Suprapubic skin (tissue), 4 donors: ENCODE results near the gene FMNL2. TPM values are rescaled to one million over a fixed set of nuclear protein-coding genes. Genes with fewer than 3 reads are reported as not detected.

Experiments used
- DNase-seq, 2 donors: peaks; one replicate each; pipeline ENCODE4 v3.0.0-alpha.2; 2019; ENCODE audit warnings: low spot score in 2 of 2
- H3K27ac ChIP-seq: fragments of 200-600 bp; sonication (generic); one replicate; pipeline ENCODE4 v1.5.1; 2019
- H3K27me3 ChIP-seq: fragments of 200-600 bp; sonication (generic); one replicate; pipeline ENCODE4 v1.5.1; 2019
- H3K36me3 ChIP-seq: fragments of 200-600 bp; sonication (generic); one replicate; pipeline ENCODE4 v1.5.1; 2019
- H3K4me1 ChIP-seq: fragments of 200-600 bp; sonication (generic); one replicate; pipeline ENCODE4 v1.5.1; 2019
- H3K4me3 ChIP-seq: fragments of 200-600 bp; sonication (generic); one replicate; pipeline ENCODE4 v1.5.1; 2019; ENCODE audit warnings: mild to moderate bottlenecking
- H3K9me3 ChIP-seq: fragments of 200-600 bp; sonication (generic); one replicate; pipeline ENCODE4 v1.5.1; 2019
- CTCF ChIP-seq, 2 donors: fragments of 200-600 bp in 1 of 2; fragments of 450-650 bp in 1 of 2; sonication (generic) in 1 of 2; IDR thresholded peaks; one replicate each; pipeline ENCODE4 v1.5.1; 2016 to 2019; ENCODE audit warnings: antibody characterized with exemption in 2 of 2, mild to moderate bottlenecking in 1 of 2, moderate library complexity in 1 of 2
- EP300 ChIP-seq: sonication (generic); formaldehyde crosslinking; IDR thresholded peaks from one replicate; pipeline ENCODE4 v1.6.1; 2017; ENCODE audit warnings: antibody characterized with exemption
- POLR2A ChIP-seq, 2 donors: fragments of 450-650 bp; IDR thresholded peaks; one replicate each; pipeline ENCODE4 v1.6.1; 2017; ENCODE audit warnings: antibody characterized with exemption in 2 of 2, mild to moderate bottlenecking in 2 of 2, moderate library complexity in 2 of 2
- POLR2AphosphoS5 ChIP-seq, 3 donors: sonication (generic); formaldehyde crosslinking; IDR thresholded peaks; one replicate each; pipeline ENCODE4 v1.6.1; 2017; ENCODE audit warnings: antibody characterized with exemption in 3 of 3
- WGBS: methylation state at CpG from one replicate; pipeline ENCODE4 v1.1.5; 2018; 5-methylcytosine and 5-hydroxymethylcytosine counted together
- total RNA-seq, 4 donors: library from RNA; depleted of rRNA; stranded (reverse); fragments of >200 nt; gene quantifications; one replicate each; pipeline ENCODE4 v1.1.0, GENCODE V29; 2016

FMNL2 gene
- total RNA-seq, 4 donors from 2014 or later: 15.4 to 18.1 (median 16.0) TPM

- Histone ChIP-seq H3K36me3 (peaks cover 5% of the 10 kb centered on the region), H3K27ac (no peak overlapping the region), H3K9me3 (no peaks in the 10 kb centered on the region), H3K4me3 (no peak overlapping the region), H3K4me1 (peaks cover under 1% of the 10 kb centered on the region), H3K27me3 (no peaks in the 10 kb centered on the region)
- no peak for DNase-seq
- WGBS: 91% methylated on average over 4 of the region's 4 CpGs
- TF ChIP-seq POLR2AphosphoS5 (IDR thresholded peaks at IDR 0.05) (no peak), POLR2A (IDR thresholded peaks at IDR 0.05) (no peak), CTCF (IDR thresholded peaks at IDR 0.05) (no peak), EP300 (no peak)
These were observed 7.5 kb downstream of the FMNL2 start for GRCh38 chr2:152342259-152343046.

GRCh38 chr2:152343426-152343825 is 8.5 kb downstream of the FMNL2 start:
- no peaks in the 10 kb centered on the region for H3K27me3 ChIP-seq
- H3K9me3 ChIP-seq: no peaks in the 10 kb centered on the region
- no peak for DNase-seq
- H3K4me1 ChIP-seq: no peaks in the 10 kb centered on the region
- H3K4me3 ChIP-seq: no peak overlapping the region
- 68% methylated on average over 4 of the region's 4 CpGs for WGBS
- no peak overlapping the region for H3K27ac ChIP-seq
- peaks cover 5% of the 10 kb centered on the region for H3K36me3 ChIP-seq
- TF ChIP-seq CTCF (IDR thresholded peaks at IDR 0.05) (no peak), POLR2AphosphoS5 (IDR thresholded peaks at IDR 0.05) (no peak), EP300 (no peak)

- Histone ChIP-seq H3K9me3 (no peaks in the 10 kb centered on the region), H3K36me3 (peaks cover 5% of the 10 kb centered on the region), H3K4me3 (no peak overlapping the region), H3K27me3 (no peaks in the 10 kb centered on the region), H3K27ac (no peak overlapping the region), H3K4me1 (no peaks in the 10 kb centered on the region)
- no peak for TF ChIP-seq EP300
- no peak for TF ChIP-seq CTCF (IDR thresholded peaks at IDR 0.05)
- TF ChIP-seq POLR2A (IDR thresholded peaks at IDR 0.05): no peak
- TF ChIP-seq POLR2AphosphoS5 (IDR thresholded peaks at IDR 0.05): no peak
- no peak for DNase-seq
These were observed 9.7 kb downstream of the FMNL2 start for GRCh38 chr2:152344579-152345195.

GRCh38 chr2:152347076-152347475 is 12.1 kb downstream of the FMNL2 start:
- Histone ChIP-seq H3K27ac (no peak overlapping the region), H3K9me3 (no peaks in the 10 kb centered on the region), H3K4me1 (no peaks in the 10 kb centered on the region), H3K27me3 (no peaks in the 10 kb centered on the region), H3K4me3 (no peak overlapping the region), H3K36me3 (peaks cover 5% of the 10 kb centered on the region)
- DNase-seq: no peak
- no peak for TF ChIP-seq CTCF (IDR thresholded peaks at IDR 0.05)
- TF ChIP-seq POLR2AphosphoS5 (IDR thresholded peaks at IDR 0.05): no peak
- no peak for TF ChIP-seq EP300
- TF ChIP-seq POLR2A (IDR thresholded peaks at IDR 0.05): no peak
- 80% methylated on average over 3 of the region's 3 CpGs for WGBS

GRCh38 chr2:152348388-152348787 is 13.4 kb downstream of the FMNL2 start:
- Histone ChIP-seq H3K4me3 (no peak overlapping the region), H3K9me3 (no peaks in the 10 kb centered on the region), H3K27me3 (no peaks in the 10 kb centered on the region), H3K4me1 (no peaks in the 10 kb centered on the region), H3K27ac (no peak overlapping the region), H3K36me3 (peaks cover 5% of the 10 kb centered on the region)
- WGBS: 72% methylated on average over 3 of the region's 3 CpGs
- no peak for DNase-seq
- TF ChIP-seq EP300: no peak
- no peak for TF ChIP-seq CTCF (IDR thresholded peaks at IDR 0.05)
- no peak for TF ChIP-seq POLR2AphosphoS5 (IDR thresholded peaks at IDR 0.05)
- no peak for TF ChIP-seq POLR2A (IDR thresholded peaks at IDR 0.05)
